ENCODE data around the gene FCN1. TPM values are rescaled to one million over a fixed set of nuclear protein-coding genes. Genes with fewer than 3 reads are reported as not detected.

Gene FCN1
- total RNA-seq, 6 experiments from 2014 or later, result 0.68 to 5.3 (median 1.7) TPM

- Histone ChIP-seq H3K27ac (no peak overlapping the region), H3K36me3 (no peaks in the 10 kb centered on the region), H3K4me3 (no peak overlapping the region), H3K9me3 (no peaks in the 10 kb centered on the region), H3K27me3 (no peaks in the 10 kb centered on the region), H3K4me1 (no peaks in the 10 kb centered on the region)
- 54% methylated on average over 8 of the region's 14 CpGs for WGBS (ENCODE audit: insufficient coverage, low coverage, low lambda C conversion rate, missing lambda C conversion rate)
- TF ChIP-seq CTCF (IDR thresholded peaks at IDR 0.05), result no peak
- no peak for TF ChIP-seq POLR2A (IDR thresholded peaks at IDR 0.05)
- intact Hi-C loops (cut with DNase I), result no loop called here
- ATAC-seq (no peak), DNase-seq (peak in 1 of 3 donors; percentile 39)
Observed at GRCh38 chr9:134944916-134945315, 27.2 kb upstream of the FCN1 start.

GRCh38 chr9:134944351-134944802 is 26.7 kb upstream of the FCN1 start:
- Histone ChIP-seq H3K4me1 (no peaks in the 10 kb centered on the region), H3K27ac (no peak overlapping the region), H3K4me3 (no peak overlapping the region), H3K27me3 (no peaks in the 10 kb centered on the region), H3K36me3 (no peaks in the 10 kb centered on the region), H3K9me3 (no peaks in the 10 kb centered on the region)
- DNase-seq (peak in 1 of 3 donors; percentile 37), ATAC-seq (peak in 3 of 4 donors; percentile 19 to 50 (median 19))
- no peak for TF ChIP-seq CTCF (IDR thresholded peaks at IDR 0.05)
- TF ChIP-seq POLR2A (IDR thresholded peaks at IDR 0.05), result no peak
- 29% methylated on average over 8 of the region's 14 CpGs for whole genome bisulfite sequencing (ENCODE audit: insufficient coverage, low coverage, low lambda C conversion rate, missing lambda C conversion rate)
- intact Hi-C loops (cut with DNase I), result no loop called here

DNA sequence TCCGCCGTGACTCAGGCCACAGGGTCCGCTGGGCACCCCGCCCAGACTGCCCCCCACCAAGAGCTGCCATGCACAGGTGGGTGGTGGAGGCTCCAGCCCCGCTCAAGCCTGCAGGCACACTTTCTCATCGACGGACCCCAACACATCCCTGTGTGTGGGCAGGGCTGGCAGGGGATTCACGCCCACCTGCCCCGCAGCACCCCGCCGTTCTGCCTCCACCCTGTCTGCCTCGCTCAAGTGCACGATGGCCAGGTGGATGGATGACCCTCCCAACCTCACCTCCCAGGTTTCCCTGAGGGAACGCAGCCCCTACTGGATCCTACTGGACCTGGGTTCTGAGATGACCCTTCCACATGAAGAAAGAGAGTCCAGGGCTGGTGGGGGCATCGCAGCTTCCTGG is 26.1 kb upstream of the FCN1 start:
- no peak for TF ChIP-seq POLR2A (IDR thresholded peaks at IDR 0.05)
- TF ChIP-seq CTCF (IDR thresholded peaks at IDR 0.05), result no peak
- peak in 1 of 3 donors; percentile 43 for DNase-seq
- Histone ChIP-seq H3K27me3 (no peaks in the 10 kb centered on the region), H3K4me3 (no peak overlapping the region), H3K36me3 (no peaks in the 10 kb centered on the region), H3K4me1 (no peaks in the 10 kb centered on the region), H3K9me3 (no peaks in the 10 kb centered on the region), H3K27ac (no peak overlapping the region)
- ATAC-seq, result no peak
- WGBS (ENCODE audit: insufficient coverage, low coverage, low lambda C conversion rate, missing lambda C conversion rate), result no CpG with 5 or more reads among the region's 15 CpGs
- intact Hi-C loops (cut with DNase I), result no loop called here

DNA sequence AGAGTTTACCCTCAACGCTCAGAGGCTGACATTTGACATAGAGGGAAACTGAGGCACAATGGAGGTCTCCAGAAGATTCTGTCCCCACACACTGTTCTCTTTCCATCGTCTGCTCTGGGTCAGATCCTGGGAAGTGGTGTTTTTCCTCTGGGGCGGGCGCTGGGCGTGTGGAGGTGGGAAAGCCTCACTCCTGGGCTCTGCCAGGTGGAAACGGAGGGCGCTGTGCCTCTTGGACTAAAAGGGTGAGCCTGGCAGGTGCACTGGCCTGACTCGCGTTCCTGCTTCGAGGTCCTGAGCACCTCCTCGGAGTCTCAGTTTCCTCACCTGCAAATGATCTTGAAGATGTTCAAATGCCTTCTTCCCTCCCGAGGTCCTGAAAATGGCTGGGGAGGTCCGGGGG is 25.7 kb upstream of the FCN1 start:
- Histone ChIP-seq H3K27ac (no peak overlapping the region), H3K9me3 (no peaks in the 10 kb centered on the region), H3K27me3 (no peaks in the 10 kb centered on the region), H3K36me3 (no peaks in the 10 kb centered on the region), H3K4me1 (no peaks in the 10 kb centered on the region), H3K4me3 (no peak overlapping the region)
- DNase-seq (peak in 1 of 3 donors; percentile 35), ATAC-seq (no peak)
- intact Hi-C loops (cut with DNase I), result no loop called here
- WGBS (ENCODE audit: insufficient coverage, low coverage, low lambda C conversion rate, missing lambda C conversion rate), result 74% methylated on average over 9 of the region's 13 CpGs
- no peak for TF ChIP-seq POLR2A (IDR thresholded peaks at IDR 0.05)
- TF ChIP-seq CTCF (IDR thresholded peaks at IDR 0.05), result no peak

DNA sequence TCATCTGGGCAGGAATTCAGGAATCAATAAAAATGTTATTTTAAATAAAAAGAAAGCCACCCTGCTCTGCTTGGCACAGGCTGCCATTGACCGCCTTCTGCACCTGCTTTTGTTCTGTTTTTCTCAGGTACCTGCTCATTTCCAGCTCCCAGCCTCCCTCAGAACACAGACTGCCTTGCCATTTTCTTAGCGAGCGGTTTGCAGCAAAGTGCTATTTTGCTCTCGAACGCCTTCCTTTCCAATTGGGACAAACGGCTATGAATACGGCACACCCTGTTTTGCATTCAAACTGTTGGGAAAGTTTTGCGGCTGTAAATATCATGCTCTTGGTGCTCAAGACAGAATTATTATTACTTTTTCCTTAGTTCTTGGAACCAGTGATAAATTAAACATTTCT is 25.1 kb upstream of the FCN1 start:
- no peaks in the 10 kb centered on the region for H3K9me3 ChIP-seq
- no peaks in the 10 kb centered on the region for H3K36me3 ChIP-seq
- no peak overlapping the region for H3K4me3 ChIP-seq
- H3K4me1 ChIP-seq, result no peaks in the 10 kb centered on the region
- no peaks in the 10 kb centered on the region for H3K27me3 ChIP-seq
- no peak for DNase-seq
- no peak overlapping the region for H3K27ac ChIP-seq
- intact Hi-C loops (cut with DNase I), result no loop called here
- WGBS (ENCODE audit: insufficient coverage, low coverage, low lambda C conversion rate, missing lambda C conversion rate), result 61% methylated on average over 8 of the region's 8 CpGs
- no peak for TF ChIP-seq CTCF (IDR thresholded peaks at IDR 0.05)
- TF ChIP-seq POLR2A (IDR thresholded peaks at IDR 0.05), result no peak
- ATAC-seq, result peak in 1 of 4 donors; percentile 26

All from right lobe of liver (tissue), 6 donors.